H9 (cell line): ENCODE measurements around the gene MAPK8IP2. TPM values are rescaled to one million over a fixed set of nuclear protein-coding genes. Genes with fewer than 3 reads are reported as not detected.
A peak's percentile ranks its signal among the peaks of the same experiment; 100 is the strongest.

Experiments used
- DNase-seq: peaks from one replicate; pipeline ENCODE4 v3.0.0-alpha.2; 2017
- H2AFZ ChIP-seq: one replicate; pipeline ENCODE4 v1.6.1; 2013; ENCODE audit warnings: mild to moderate bottlenecking, low read length, control low read depth, moderate library complexity
- H2AK5ac ChIP-seq: 2 replicates; pipeline ENCODE4 v1.6.1; 2013; ENCODE audit warnings: low read length, control low read depth, mixed read lengths; ENCODE audit not compliant: insufficient read length
- H2BK120ac ChIP-seq: one replicate; pipeline ENCODE4 v1.6.1; 2013; ENCODE audit warnings: low read depth, mild to moderate bottlenecking, low read length, control low read depth, inconsistent platforms; ENCODE audit not compliant: poor library complexity, severe bottlenecking
- H2BK12ac ChIP-seq: 2 replicates; pipeline ENCODE4 v1.6.1; 2013; ENCODE audit warnings: low read length, control low read depth, mixed read lengths, low read depth; ENCODE audit not compliant: insufficient read length
- H2BK15ac ChIP-seq: 2 replicates; pipeline ENCODE4 v1.6.1; 2013; ENCODE audit warnings: low read depth, low read length, control low read depth
- H2BK20ac ChIP-seq: one replicate; pipeline ENCODE4 v1.6.1; 2013; ENCODE audit warnings: low read depth, mild to moderate bottlenecking, low read length, control low read depth, inconsistent platforms; ENCODE audit not compliant: poor library complexity, severe bottlenecking
- H2BK5ac ChIP-seq: 2 replicates; pipeline ENCODE4 v1.6.1; 2013; ENCODE audit warnings: low read length, control low read depth, mixed read lengths; ENCODE audit not compliant: insufficient read length
- H3K14ac ChIP-seq: 2 replicates; pipeline ENCODE4 v1.6.1; 2013; ENCODE audit warnings: low read length, control low read depth; ENCODE audit not compliant: insufficient read depth
- H3K18ac ChIP-seq: 2 replicates; pipeline ENCODE4 v1.6.1; 2013; ENCODE audit warnings: low read depth, mild to moderate bottlenecking, mixed read lengths, low read length, control low read depth; ENCODE audit not compliant: insufficient read length
- H3K23ac ChIP-seq: 2 replicates; pipeline ENCODE4 v1.6.1; 2013; ENCODE audit warnings: low read length, control low read depth, mixed read lengths, low read depth; ENCODE audit not compliant: insufficient read length
- H3K23me2 ChIP-seq: 2 replicates; pipeline ENCODE4 v1.6.1; 2013; ENCODE audit warnings: low read depth, mild to moderate bottlenecking, mixed read lengths, low read length, control low read depth; ENCODE audit not compliant: insufficient read length, poor library complexity, severe bottlenecking
- H3K27ac ChIP-seq: 2 replicates; pipeline ENCODE4 v1.5.1; 2013; ENCODE audit warnings: low read length, control low read depth, mixed read lengths, low read depth; ENCODE audit not compliant: insufficient read length
- H3K27me3 ChIP-seq: 2 replicates; pipeline ENCODE4 v1.6.1; 2013; ENCODE audit warnings: low read length, control low read depth, inconsistent platforms; ENCODE audit not compliant: insufficient read depth
- H3K4ac ChIP-seq: 2 replicates; pipeline ENCODE4 v1.6.1; 2013; ENCODE audit warnings: low read depth, mild to moderate bottlenecking, control low read depth, inconsistent platforms, low read length, moderate library complexity
- H3K4me1 ChIP-seq: 2 replicates; pipeline ENCODE4 v1.6.1; 2013; ENCODE audit warnings: low read length, control low read depth, inconsistent platforms; ENCODE audit not compliant: insufficient read depth
- H3K4me2 ChIP-seq: 2 replicates; pipeline ENCODE4 v1.6.1; 2013; ENCODE audit warnings: low read length, control low read depth, mixed read lengths; ENCODE audit not compliant: insufficient read length, insufficient read depth
- H3K56ac ChIP-seq: 2 replicates; pipeline ENCODE4 v1.6.1; 2013; ENCODE audit warnings: low read depth, mild to moderate bottlenecking, mixed read lengths, low read length, control low read depth; ENCODE audit not compliant: insufficient read length
- H3K79me1 ChIP-seq: 2 replicates; pipeline ENCODE4 v1.6.1; 2013; ENCODE audit warnings: low read depth, mild to moderate bottlenecking, moderate library complexity, low read length, control low read depth, inconsistent platforms; ENCODE audit not compliant: insufficient read depth, poor library complexity, severe bottlenecking
- H3K79me2 ChIP-seq: 2 replicates; pipeline ENCODE4 v1.6.1; 2013; ENCODE audit warnings: low read length, control low read depth, inconsistent platforms; ENCODE audit not compliant: insufficient read depth
- H3K9ac ChIP-seq: 2 replicates; pipeline ENCODE4 v1.6.1; 2013; ENCODE audit warnings: low read length, control low read depth, mixed read lengths; ENCODE audit not compliant: insufficient read length; ENCODE audit errors: extremely low read depth
- H3K9me3 ChIP-seq: one replicate; pipeline ENCODE4 v1.6.1; 2013; ENCODE audit warnings: low read depth, low read length, inconsistent platforms; ENCODE audit not compliant: control insufficient read depth
- H3T11ph ChIP-seq: one replicate; pipeline ENCODE4 v1.6.1; 2013; ENCODE audit warnings: mild to moderate bottlenecking, low read length, control low read depth, inconsistent platforms
- H4K20me1 ChIP-seq: one replicate; pipeline ENCODE4 v1.6.1; 2013; ENCODE audit not compliant: control insufficient read depth, insufficient read length, insufficient read depth
- H4K5ac ChIP-seq: 2 replicates; pipeline ENCODE4 v1.6.1; 2013; ENCODE audit warnings: low read depth, mild to moderate bottlenecking, mixed read lengths, low read length, control low read depth; ENCODE audit not compliant: insufficient read length
- H4K8ac ChIP-seq: replicated peaks from 2 replicates; pipeline ENCODE4 v1.6.1; 2013; ENCODE audit warnings: low read length, control low read depth, mixed read lengths, low read depth; ENCODE audit not compliant: insufficient read length
- H4K91ac ChIP-seq: 2 replicates; pipeline ENCODE4 v1.6.1; 2013; ENCODE audit warnings: low read depth, mild to moderate bottlenecking, moderate library complexity, mixed read lengths, low read length, control low read depth; ENCODE audit not compliant: insufficient read length
- H3K27ac Mint-ChIP-seq, 3 experiments: 2 replicates in 2 of 3; 3 replicates in 1 of 3; pipeline ENCODE4 v1.8.0; 2020 to 2021; ENCODE audit warnings: mixed read lengths in 3 of 3, mild to moderate bottlenecking in 1 of 3, moderate library complexity in 1 of 3
- H3K27me3 Mint-ChIP-seq: 2 replicates; pipeline ENCODE4 v1.8.0; 2021; ENCODE audit warnings: low read depth, mild to moderate bottlenecking, moderate library complexity, mixed read lengths
- H3K36me3 Mint-ChIP-seq, 3 experiments: 2 replicates in 2 of 3; 3 replicates in 1 of 3; pipeline ENCODE4 v1.8.0; 2020 to 2021; ENCODE audit warnings: low read depth in 3 of 3, mixed read lengths in 3 of 3; ENCODE audit not compliant: insufficient read depth in 1 of 3
- H3K4me1 Mint-ChIP-seq, 2 experiments: 2 replicates each; pipeline ENCODE4 v1.8.0; 2020; ENCODE audit warnings: mixed read lengths in 2 of 2
- H3K4me3 Mint-ChIP-seq, 2 experiments: 2 replicates in 1 of 2; 3 replicates in 1 of 2; pipeline ENCODE4 v1.8.0; 2020 to 2021; ENCODE audit warnings: mild to moderate bottlenecking in 2 of 2, mixed read lengths in 2 of 2, moderate library complexity in 1 of 2
- H3K9me3 Mint-ChIP-seq, 2 experiments: 2 replicates in 1 of 2; 3 replicates in 1 of 2; pipeline ENCODE4 v1.8.0; 2020; ENCODE audit warnings: mild to moderate bottlenecking in 2 of 2, mixed read lengths in 2 of 2, moderate library complexity in 1 of 2
- CTCF ChIP-seq: fragments of 200-600 bp; sonication (generic); conservative IDR thresholded peaks from 3 replicates; pipeline ENCODE4 v1.8.0; 2021; ENCODE audit warnings: antibody characterized with exemption, mild to moderate bottlenecking
- WGBS: extraction: QIAGEN DNeasy Blood & Tissue Kit; methylation state at CpG from one replicate; pipeline ENCODE4 v1.1.7; 2013; ENCODE audit warnings: missing lambda C conversion rate, low lambda C conversion rate, mixed read lengths; ENCODE audit not compliant: insufficient read length; ENCODE audit errors: extremely low coverage; 5-methylcytosine and 5-hydroxymethylcytosine counted together
- total RNA-seq: library from RNA; stranded (reverse); gene quantifications from 2 replicates; pipeline ENCODE4 v1.2.1, GENCODE V29; 2021

The MAPK8IP2 gene
- total RNA-seq, 1 experiment from 2014 or later, result 5.7 TPM

DNA sequence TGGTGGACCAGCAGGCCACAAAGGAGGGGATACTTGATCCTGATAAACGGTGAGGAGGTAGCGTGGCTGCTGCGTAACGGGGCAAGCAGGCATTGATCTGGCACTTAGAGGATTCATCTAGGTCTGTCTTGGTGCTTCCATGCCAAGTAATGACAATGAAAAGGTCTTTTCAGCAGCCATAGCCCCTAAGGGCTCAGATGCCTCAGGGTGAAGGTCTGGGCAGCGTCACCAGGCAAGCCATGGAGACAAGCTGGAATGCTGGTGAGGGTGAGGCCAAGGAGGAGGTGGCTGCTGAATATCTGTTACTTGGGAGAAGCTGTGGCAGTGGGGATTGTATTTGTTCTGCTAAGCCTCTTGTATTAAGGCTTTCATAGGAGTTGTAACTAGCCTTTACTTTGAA, 13.2 kb upstream of the MAPK8IP2 start:
- Histone ChIP-seq H3K14ac (no peak overlapping the region; the same call in 1 of the 2 replicates), H3K23ac (no peak overlapping the region), H2BK120ac (no peak overlapping the region), H4K8ac (no peak overlapping the region), H3K4me1 (no peaks in the 10 kb centered on the region; the same call in 1 of the 2 replicates), H3K4ac (no peak overlapping the region), H3K23me2 (no peaks in the 10 kb centered on the region), H3K4me2 (no peak overlapping the region), H3K9me3 (no peaks in the 10 kb centered on the region), H3K27me3 (no peaks in the 10 kb centered on the region), H2AFZ (no peak overlapping the region), H2AK5ac (no peak overlapping the region), H4K20me1 (no peaks in the 10 kb centered on the region), H3K79me1 (no peaks in the 10 kb centered on the region), H4K91ac (no peak overlapping the region), H2BK20ac (no peak overlapping the region), H3K56ac (no peak overlapping the region), H3K18ac (no peak overlapping the region), H4K5ac (no peak overlapping the region), H2BK12ac (no peak overlapping the region), H3K9ac (no peak overlapping the region), H2BK5ac (no peak overlapping the region), H3T11ph (no peak overlapping the region), H3K27ac (no peak overlapping the region), H3K79me2 (no peaks in the 10 kb centered on the region), H2BK15ac (no peak overlapping the region)
- peaks cover 14 to 16% of the 10 kb centered on the region in 2 experiments for H3K4me1 Mint-ChIP-seq
- H3K4me3 Mint-ChIP-seq, result no peak overlapping the region; a peak in 1 of 5 replicates
- peak overlapping the region in 1 of 3 experiments; percentile 49; a peak in 1 of 7 replicates for H3K27ac Mint-ChIP-seq
- DNase-seq, result no peak
- H3K36me3 Mint-ChIP-seq, result no peaks in the 10 kb centered on the region
- no peaks in the 10 kb centered on the region for H3K9me3 Mint-ChIP-seq
- WGBS, result no CpG with 5 or more reads among the region's 5 CpGs
- H3K27me3 Mint-ChIP-seq, result peaks cover 22% of the 10 kb centered on the region
- TF ChIP-seq CTCF, result no peak
